Measurements from ENCODE around the gene ALDH4A1. TPM values are rescaled to one million over a fixed set of nuclear protein-coding genes. Genes with fewer than 3 reads are reported as not detected.

Gene ALDH4A1
- total and polyA plus RNA-seq, 2 of the 4 experiments (the other 2 are of a cell fraction) = 8.6 to 21.1 TPM

DNA sequence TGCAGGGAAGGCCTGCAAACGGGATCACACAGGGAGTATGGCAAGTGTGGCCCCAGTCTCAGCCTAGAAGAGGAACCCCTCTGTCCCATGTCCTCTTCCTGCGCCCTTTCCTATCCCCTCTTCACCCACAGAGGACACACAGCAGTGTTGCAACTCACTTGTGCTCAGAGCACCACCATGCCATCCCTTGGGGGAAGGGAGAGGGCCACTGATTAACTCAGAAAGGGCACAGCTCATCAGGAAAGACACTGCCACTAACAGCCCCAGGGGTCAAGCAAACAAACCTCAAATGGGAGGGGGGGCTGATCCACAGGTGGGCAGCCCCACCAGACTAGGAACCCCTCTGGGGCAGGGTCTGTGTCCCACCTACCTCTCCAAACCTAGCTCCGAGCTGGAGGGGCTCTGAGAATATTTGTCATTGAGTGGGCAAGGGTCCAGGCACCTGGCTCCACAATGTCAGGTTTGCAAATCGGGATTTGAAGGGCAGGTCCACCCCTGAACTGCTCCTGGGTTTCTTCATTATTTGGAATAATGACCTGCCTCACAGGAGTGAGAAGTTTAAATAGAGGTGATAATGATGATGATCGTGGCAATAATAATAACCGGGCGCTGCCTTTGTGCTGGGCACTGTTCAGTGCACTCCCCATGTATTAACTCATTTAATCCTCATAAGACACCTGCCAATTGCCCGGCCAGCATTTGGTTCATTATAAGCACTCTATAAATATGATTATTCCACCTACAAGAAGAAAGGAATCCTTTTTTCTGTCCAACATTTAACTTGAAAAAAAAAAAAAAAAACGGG is 1.0 kb downstream of the ALDH4A1 start:
- 0 out of 2 replicates have a peak, but pooled peaks cover 5% of the 10 kb centered on the region for H3K9me1 ChIP-seq (ENCODE audit: insufficient read depth, low read length)
- H2BK120ac ChIP-seq (ENCODE audit: low read depth, low read length) = no peak overlapping the region
- dilution Hi-C loops (cut with HindIII; ENCODE audit: low sequenced_read_pairs, unreplicated experiment) (no loop called here), intact Hi-C loops (cut with micrococcal nuclease) (no loop called here), in situ Hi-C loops (cut with MboI; ENCODE audit: low sequenced_read_pairs) (no loop called here)
- H2AK5ac ChIP-seq (ENCODE audit: low read depth, low read length) = no peak overlapping the region
- no peaks in the 10 kb centered on the region; the same call in 1 of the 2 replicates for H4K20me1 ChIP-seq (ENCODE audit: insufficient read depth, low read length)
- H3K36me3 ChIP-seq (ENCODE audit: control insufficient read depth, insufficient read depth, low read length) = no peaks in the 10 kb centered on the region
- no peak overlapping the region for H3K27ac ChIP-seq (ENCODE audit: insufficient read depth, low read length)
- H3K56ac ChIP-seq (ENCODE audit: extremely low read depth, insufficient read depth, low read length) = no peak overlapping the region
- H3K14ac ChIP-seq (replicated peaks; ENCODE audit: low read depth, low read length) = no peak overlapping the region
- H3K79me1 ChIP-seq (ENCODE audit: low read depth in 1 of 2, low read length in 2 of 2) = peaks cover 0 to 10% of the 10 kb centered on the region in 2 experiments; a peak in 1 of 4 replicates
- DNase-seq (no peak), ATAC-seq (ENCODE audit: low read depth) (no peak)
- CTCF ChIA-PET = interaction anchor here (3.0 kb wide), 1 partner anchor 11 kb away, joined by 14 read pairs; no protein-coding TSS in a partner anchor
- peak overlapping the region; percentile 85; the same call in 1 of the 2 replicates for H3K4me2 ChIP-seq (ENCODE audit: low read depth, low read length)
- H2AFZ ChIP-seq (replicated peaks; ENCODE audit: low read length, poor library complexity) = no peak overlapping the region
- no peak overlapping the region for H2BK20ac ChIP-seq (ENCODE audit: low read depth, low read length)
- peak overlapping the region; percentile 81; the same call in 1 of the 2 replicates for H3K4me3 ChIP-seq (ENCODE audit: insufficient read depth, low read depth, low read length)
- H3K9ac ChIP-seq (ENCODE audit: low read depth, low read length) = no peak overlapping the region
- H2BK5ac ChIP-seq (ENCODE audit: low read depth, low read length, poor library complexity, severe bottlenecking) = no peak overlapping the region
- POLR2A ChIA-PET (ENCODE audit: unreplicated experiment) = no interaction called here
- H3K18ac ChIP-seq (ENCODE audit: low read depth, low read length) = no peak overlapping the region
- H3K4me1 ChIP-seq (ENCODE audit: control insufficient read depth, insufficient read depth, low read length) = peaks cover 2% of the 10 kb centered on the region
- no peak overlapping the region for H3K23ac ChIP-seq (ENCODE audit: low read depth, low read length)
- H4K8ac ChIP-seq (ENCODE audit: low read depth in 2 of 2, low read length in 2 of 2) = no peak overlapping the region
- H3K27me3 ChIP-seq (ENCODE audit: control insufficient read depth, insufficient read depth, low read length) = no peaks in the 10 kb centered on the region
- H4K91ac ChIP-seq (ENCODE audit: insufficient read depth, low read depth, low read length) = no peak overlapping the region
- 60% methylated on average over 2 of the region's 9 CpGs; no CpG with 5 or more reads in 1 of the 2 experiments for WGBS, 2 experiments (ENCODE audit: extremely low coverage in 2 of 2, insufficient read length in 1 of 2)
- H3K9me3 ChIP-seq (ENCODE audit: control insufficient read depth, insufficient read depth, low read length) = no peaks in the 10 kb centered on the region
- H2BK15ac ChIP-seq (ENCODE audit: low read depth, low read length) = no peak overlapping the region
- BruUV-seq (replicated peaks) = no TSS peak
- no peak overlapping the region for H3K4ac ChIP-seq (ENCODE audit: low read depth, low read length)
- no peak overlapping the region for H4K5ac ChIP-seq (ENCODE audit: low read depth, low read length)
- no peak overlapping the region for H2AK9ac ChIP-seq (replicated peaks; ENCODE audit: low read depth, low read length, poor library complexity)
- TF ChIP-seq NFE2L2 (IDR thresholded peaks at IDR 0.05; ENCODE audit: low read depth, low read length) (no peak), CEBPB (IDR thresholded peaks at IDR 0.05; ENCODE audit: low read depth, low read length) (no peak), BHLHE40 (IDR thresholded peaks at IDR 0.05; ENCODE audit: low read depth, low read length) (no peak), RCOR1 (IDR thresholded peaks at IDR 0.05; ENCODE audit: insufficient replicate concordance, low read length) (no peak), MAFK (IDR thresholded peaks at IDR 0.05; ENCODE audit: low read depth, low read length) (no peak), MAZ (IDR thresholded peaks at IDR 0.05; ENCODE audit: borderline replicate concordance, low read depth, low read length) (no peak), SMC3 (IDR thresholded peaks at IDR 0.05; ENCODE audit: low read depth, low read length) (no peak), RAD21 (IDR thresholded peaks at IDR 0.05; ENCODE audit: low read length) (no peak), POLR2A (IDR thresholded peaks at IDR 0.05; ENCODE audit: low read depth, low read length) (no peak), MXI1 (IDR thresholded peaks at IDR 0.05; ENCODE audit: borderline replicate concordance, low read depth, low read length) (no peak), RFX5 (IDR thresholded peaks at IDR 0.05; ENCODE audit: low read depth, low read length) (no peak), CHD1 (IDR thresholded peaks at IDR 0.05; ENCODE audit: low read depth, low read length) (no peak)
- TF ChIP-seq, protein P1, sequence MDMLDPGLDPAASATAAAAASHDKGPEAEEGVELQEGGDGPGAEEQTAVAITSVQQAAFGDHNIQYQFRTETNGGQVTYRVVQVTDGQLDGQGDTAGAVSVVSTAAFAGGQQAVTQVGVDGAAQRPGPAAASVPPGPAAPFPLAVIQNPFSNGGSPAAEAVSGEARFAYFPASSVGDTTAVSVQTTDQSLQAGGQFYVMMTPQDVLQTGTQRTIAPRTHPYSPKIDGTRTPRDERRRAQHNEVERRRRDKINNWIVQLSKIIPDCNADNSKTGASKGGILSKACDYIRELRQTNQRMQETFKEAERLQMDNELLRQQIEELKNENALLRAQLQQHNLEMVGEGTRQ (IDR thresholded peaks at IDR 0.05; ENCODE audit: low read depth, low read length) = no peak
- TF ChIP-seq, protein P2, sequence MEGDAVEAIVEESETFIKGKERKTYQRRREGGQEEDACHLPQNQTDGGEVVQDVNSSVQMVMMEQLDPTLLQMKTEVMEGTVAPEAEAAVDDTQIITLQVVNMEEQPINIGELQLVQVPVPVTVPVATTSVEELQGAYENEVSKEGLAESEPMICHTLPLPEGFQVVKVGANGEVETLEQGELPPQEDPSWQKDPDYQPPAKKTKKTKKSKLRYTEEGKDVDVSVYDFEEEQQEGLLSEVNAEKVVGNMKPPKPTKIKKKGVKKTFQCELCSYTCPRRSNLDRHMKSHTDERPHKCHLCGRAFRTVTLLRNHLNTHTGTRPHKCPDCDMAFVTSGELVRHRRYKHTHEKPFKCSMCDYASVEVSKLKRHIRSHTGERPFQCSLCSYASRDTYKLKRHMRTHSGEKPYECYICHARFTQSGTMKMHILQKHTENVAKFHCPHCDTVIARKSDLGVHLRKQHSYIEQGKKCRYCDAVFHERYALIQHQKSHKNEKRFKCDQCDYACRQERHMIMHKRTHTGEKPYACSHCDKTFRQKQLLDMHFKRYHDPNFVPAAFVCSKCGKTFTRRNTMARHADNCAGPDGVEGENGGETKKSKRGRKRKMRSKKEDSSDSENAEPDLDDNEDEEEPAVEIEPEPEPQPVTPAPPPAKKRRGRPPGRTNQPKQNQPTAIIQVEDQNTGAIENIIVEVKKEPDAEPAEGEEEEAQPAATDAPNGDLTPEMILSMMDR (conservative IDR thresholded peaks at IDR 0.05; ENCODE audit: low read depth, low read length) = no peak
- TF ChIP-seq, protein P3, sequence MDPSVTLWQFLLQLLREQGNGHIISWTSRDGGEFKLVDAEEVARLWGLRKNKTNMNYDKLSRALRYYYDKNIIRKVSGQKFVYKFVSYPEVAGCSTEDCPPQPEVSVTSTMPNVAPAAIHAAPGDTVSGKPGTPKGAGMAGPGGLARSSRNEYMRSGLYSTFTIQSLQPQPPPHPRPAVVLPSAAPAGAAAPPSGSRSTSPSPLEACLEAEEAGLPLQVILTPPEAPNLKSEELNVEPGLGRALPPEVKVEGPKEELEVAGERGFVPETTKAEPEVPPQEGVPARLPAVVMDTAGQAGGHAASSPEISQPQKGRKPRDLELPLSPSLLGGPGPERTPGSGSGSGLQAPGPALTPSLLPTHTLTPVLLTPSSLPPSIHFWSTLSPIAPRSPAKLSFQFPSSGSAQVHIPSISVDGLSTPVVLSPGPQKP (IDR thresholded peaks at IDR 0.05; ENCODE audit: borderline replicate concordance, low read depth, low read length) = no peak
